Fibroblast of the aortic adventitia (primary cell): ENCODE measurements around the gene HBEGF. TPM values are rescaled to one million over a fixed set of nuclear protein-coding genes. Genes with fewer than 3 reads are reported as not detected.
A peak's percentile ranks its signal among the peaks of the same experiment; 100 is the strongest.

Experiments
- DNase-seq: peaks from one replicate; pipeline ENCODE4 v3.0.0-alpha.2; 2010; ENCODE audit warnings: low read depth
- H3K4me3 ChIP-seq: 2 replicates; pipeline ENCODE4 v1.5.1; 2011; ENCODE audit warnings: low read depth, mild to moderate bottlenecking, control low read depth, low read length, moderate library complexity
- CTCF ChIP-seq: IDR thresholded peaks from 2 replicates; pipeline ENCODE4 v1.5.1; 2011; ENCODE audit warnings: mild to moderate bottlenecking, low read length, control low read depth, inconsistent platforms; ENCODE audit not compliant: insufficient read depth
- total RNA-seq: library from RNA; depleted of rRNA; stranded (reverse); fragments of >200 nt; gene quantifications from 2 replicates; pipeline ENCODE4 v1.2.3, GENCODE V29; 2012; ENCODE audit warnings: low replicate concordance

HBEGF gene
- total RNA-seq, 1 donor: 0.90 TPM

GRCh38 chr5:140301136-140301535 is 45.3 kb downstream of the HBEGF start:
- DNase-seq: no peak
- no peak overlapping the region for H3K4me3 ChIP-seq

GRCh38 chr5:140299056-140299455 is 47.3 kb downstream of the HBEGF start:
- no peak for DNase-seq
- H3K4me3 ChIP-seq: no peak overlapping the region
- no peak for TF ChIP-seq CTCF

More at GRCh38 chr5:140301136-140301535, 45.3 kb downstream of the HBEGF start:
- TF ChIP-seq CTCF: no peak

GRCh38 chr5:140298183-140298601 is 48.2 kb downstream of the HBEGF start:
- H3K4me3 ChIP-seq: no peak overlapping the region
- DNase-seq: peak; percentile 47
- no peak for TF ChIP-seq CTCF

- no peak overlapping the region for H3K4me3 ChIP-seq
- no peak for TF ChIP-seq CTCF
- no peak for DNase-seq
Observed at GRCh38 chr5:140297283-140297682, 49.1 kb downstream of the HBEGF start.

- no peak overlapping the region for H3K4me3 ChIP-seq
- peak; percentile 47 for DNase-seq
- no peak for TF ChIP-seq CTCF
Observed at GRCh38 chr5:140296289-140296688, 50.1 kb downstream of the HBEGF start.

- DNase-seq: peak; percentile 98
- H3K4me3 ChIP-seq: no peak overlapping the region
Observed at GRCh38 chr5:140295414-140295813, 51.0 kb downstream of the HBEGF start.

More at GRCh38 chr5:140295414-140295813, 51.0 kb downstream of the HBEGF start:
- no peak for TF ChIP-seq CTCF
